ELR (cell line): ENCODE measurements around the gene SYT12.

ENCODE experiments used
- DNase-seq: peaks from one replicate; pipeline ENCODE4 v3.0.0-alpha.2; 2015; ENCODE audit warnings: low read depth

Gene SYT12

DNA sequence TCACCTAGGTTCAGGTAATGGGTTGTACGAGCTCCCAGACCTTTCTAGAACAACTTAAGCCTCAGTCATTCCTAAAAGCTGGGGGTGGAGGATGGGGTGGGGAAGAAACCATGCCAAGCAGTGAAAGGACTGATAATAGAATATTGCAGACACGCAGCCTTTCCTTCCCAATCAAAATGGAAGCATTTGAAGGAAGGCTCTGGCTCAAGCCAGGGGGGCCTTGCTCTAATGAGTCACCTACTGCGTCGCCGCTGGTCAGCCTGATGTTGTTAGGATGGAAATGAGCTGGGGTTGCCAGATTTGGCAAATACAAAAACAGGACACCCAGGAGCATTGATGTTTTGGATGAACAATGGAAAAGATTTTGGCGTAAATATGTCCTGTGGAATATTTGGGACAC lies 6.2 kb downstream of the SYT12 start:
- DNase-seq: no peak

DNA sequence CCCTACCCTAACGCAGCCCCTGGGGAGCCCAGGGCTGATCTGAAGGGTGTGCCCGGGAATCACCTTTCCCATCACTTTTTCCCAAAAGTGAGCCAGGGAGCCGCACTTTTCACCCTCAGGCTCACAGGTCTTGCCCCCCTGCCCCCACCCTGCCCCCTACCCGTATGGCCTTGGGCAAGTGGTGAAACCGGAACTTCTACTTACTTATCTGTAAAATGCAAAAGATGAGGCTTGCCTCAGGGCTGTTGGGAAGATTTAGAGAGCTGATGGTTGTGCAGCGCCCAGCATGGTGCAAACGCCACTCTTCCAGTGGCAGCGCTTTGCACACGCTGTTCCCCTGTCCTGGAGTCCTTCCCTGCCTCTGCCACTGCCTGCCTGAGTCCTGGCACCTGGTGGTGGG lies 8.0 kb downstream of the SYT12 start:
- no peak for DNase-seq

DNA sequence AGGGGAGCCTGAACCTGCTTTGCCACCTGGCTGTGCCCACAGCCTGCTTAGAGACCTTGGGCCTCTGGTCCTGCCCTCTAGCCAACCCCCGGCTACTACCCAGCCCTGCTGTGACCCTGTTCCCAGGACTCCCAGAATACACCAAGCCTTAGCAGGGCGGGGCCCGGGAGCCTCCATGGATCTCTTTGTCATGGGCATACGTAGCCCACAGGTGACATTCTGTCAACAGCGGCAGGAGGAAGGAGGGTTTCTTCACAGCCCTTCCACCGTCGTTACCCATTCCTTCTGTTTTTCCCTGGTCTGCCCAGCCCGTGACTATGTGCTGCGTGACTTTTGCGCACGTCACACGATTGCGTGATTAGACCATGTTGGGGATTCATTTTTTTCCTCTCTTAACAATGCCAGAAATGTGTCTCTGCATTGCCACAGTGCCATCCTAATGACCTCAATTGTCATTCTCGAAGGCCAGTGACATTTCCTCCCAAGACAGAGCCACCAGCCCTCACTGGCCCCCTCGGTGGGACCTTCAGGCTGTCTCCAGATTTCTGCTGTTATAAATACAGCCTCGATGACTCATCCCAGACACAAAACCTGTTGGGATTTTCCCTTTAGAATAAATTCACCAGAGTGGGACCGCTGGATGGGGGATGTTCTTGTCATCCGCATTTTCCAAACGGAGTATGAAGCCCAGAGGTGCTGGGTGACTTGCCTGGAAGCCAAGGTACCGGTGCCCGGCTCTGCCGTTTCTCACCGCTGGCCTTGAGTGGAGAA lies 9.0 kb downstream of the SYT12 start:
- DNase-seq: peak; percentile 88

DNA sequence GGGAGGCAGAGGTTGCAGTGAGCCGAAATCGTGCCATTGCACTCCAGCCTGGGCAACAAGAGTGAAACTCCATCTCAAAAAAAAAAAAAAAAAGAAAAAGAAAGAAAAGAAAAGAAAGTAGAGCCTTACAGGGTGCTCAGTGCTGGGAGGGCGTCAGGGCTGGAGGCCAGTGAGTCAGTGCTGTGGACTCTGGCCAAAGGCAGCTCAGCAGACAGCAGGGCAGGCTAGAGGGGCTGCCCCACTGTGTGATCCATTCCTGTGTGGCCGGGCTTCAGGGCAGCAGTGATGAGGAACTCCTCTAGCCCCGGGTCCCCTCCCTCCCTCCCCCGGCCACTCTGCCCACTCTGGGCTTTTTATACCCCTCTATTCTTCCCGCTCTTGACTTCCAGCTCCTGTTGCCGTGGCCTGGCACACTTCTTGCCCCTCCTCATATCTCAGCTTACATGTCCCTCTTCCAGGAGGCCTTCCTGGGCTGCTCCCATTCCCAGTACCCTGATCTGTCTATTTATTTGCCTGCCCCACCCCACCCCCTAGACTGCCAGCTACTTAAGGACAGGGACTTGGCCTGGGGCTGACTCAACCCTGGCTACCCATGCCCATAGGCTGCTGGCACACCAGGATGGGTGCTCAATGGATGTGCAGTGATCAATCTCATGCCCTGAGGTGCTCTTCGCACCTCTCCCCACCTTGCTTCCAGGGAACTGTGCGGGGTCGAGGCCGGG lies 10.1 kb downstream of the SYT12 start:
- DNase-seq: peak; percentile 91

DNA sequence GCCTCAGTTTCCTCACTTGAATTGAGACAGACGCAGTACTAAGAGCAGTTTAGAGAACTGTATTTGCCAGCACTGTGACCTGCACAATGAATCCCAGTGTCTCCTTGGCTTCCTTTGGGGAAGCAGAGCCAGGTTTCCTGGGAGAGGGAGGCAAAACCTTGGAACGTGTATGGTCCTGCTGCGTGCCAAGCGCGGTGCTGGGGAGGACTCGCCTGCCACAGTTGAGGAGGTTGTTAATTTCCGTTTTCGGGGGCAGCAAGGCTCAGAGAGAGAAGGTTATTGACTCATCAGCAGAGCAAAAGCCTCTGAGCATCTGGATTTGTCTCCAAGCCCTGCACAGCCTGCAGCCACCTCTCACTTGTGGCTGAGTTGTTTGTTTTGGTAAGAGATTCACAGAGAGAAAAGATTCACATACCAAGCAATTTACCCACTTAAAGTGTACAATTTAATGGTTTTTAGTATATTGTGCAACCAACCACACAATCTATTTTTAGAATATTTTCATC lies 10.8 kb downstream of the SYT12 start:
- DNase-seq: peak; percentile 89

DNA sequence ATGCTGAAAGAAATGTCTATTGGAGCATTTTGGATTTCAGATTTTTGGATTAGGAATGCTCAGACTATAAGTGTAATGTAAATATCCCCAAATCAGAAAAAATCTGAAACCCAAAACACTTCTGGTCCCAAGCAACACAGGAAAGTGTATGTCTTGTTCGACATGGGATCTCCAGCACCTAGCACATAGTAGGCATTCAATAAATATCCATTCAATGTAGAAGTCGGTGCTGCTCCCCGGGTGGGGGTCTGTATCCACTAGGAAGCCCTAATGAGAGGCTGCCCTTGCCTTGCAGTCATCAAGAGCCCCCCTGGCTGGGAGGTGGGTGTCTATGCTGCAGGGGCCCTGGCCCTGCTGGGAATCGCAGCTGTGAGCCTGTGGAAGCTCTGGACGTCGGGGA lies 11.4 kb downstream of the SYT12 start:
- no peak for DNase-seq

DNA sequence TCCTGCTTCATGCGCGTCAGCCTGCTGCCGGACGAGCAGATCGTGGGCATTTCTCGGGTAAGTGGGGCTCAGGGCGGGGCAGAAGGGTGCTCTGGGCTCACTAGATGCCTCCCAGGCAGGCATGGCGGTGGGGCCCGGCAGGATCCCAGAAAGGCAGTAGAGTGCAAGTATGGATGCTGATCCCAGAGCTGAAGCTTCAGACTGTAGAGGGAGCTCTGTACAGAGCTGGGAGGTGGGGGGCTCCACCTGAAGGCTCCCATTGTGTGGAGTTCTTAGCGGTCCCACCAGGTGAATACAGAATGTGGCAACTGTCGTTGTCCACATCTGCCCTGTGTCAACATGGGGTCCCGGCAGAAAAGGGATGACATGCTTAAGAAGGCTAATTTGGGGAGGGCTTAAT lies 17.2 kb downstream of the SYT12 start:
- DNase-seq: no peak

DNA sequence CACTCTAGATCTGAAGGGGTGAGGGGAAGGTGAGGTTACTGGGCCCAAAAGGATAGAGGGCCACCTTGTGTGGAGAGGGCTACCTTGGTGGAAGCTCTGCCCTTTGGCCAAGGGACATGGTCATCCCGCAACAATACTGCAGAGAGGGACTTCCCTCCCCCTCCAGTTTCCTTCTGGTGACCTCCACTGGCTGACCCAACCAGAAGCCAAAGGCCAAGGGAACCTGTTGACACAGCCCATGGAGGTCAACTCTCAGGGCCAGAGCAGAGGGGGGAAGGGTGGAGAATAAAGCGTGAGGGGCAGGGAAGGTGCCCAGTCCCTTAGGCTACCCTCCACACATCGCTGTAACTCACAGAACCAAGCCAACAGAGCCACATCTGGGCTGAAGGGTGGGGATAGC lies 18.7 kb downstream of the SYT12 start:
- no peak for DNase-seq

DNA sequence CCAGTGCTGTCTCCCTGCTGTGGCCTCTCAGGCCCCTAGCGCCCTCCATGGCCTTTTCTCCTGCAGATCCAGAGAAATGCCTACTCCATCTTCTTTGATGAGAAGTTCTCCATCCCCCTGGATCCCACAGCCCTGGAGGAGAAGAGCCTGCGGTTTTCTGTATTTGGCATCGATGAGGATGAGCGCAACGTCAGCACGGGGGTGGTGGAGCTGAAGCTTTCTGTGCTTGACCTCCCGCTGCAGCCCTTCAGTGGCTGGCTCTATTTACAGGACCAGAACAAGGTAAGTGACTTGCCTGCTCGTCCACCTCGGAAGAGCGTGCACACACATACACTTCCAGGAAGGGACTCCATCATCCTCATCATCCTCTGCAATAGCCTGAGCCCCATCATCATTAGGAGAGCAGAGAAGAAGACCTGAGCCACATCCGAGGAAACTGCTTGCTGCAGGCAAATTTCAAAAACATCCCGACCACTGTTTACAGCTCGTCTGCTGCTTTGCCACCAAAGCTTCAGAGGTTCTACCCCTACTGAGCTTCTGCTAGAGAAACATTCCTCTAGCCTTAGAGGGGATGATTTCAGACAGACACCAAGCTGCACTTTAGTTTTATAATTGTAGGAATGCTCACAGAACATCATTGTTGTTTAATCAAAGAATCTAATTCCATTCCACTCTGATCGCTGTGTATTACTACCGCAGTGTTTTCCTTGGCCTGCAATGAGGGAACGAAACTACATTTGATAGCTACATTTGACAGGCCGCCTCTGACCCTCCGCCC lies 20.8 kb downstream of the SYT12 start:
- DNase-seq: no peak

DNA sequence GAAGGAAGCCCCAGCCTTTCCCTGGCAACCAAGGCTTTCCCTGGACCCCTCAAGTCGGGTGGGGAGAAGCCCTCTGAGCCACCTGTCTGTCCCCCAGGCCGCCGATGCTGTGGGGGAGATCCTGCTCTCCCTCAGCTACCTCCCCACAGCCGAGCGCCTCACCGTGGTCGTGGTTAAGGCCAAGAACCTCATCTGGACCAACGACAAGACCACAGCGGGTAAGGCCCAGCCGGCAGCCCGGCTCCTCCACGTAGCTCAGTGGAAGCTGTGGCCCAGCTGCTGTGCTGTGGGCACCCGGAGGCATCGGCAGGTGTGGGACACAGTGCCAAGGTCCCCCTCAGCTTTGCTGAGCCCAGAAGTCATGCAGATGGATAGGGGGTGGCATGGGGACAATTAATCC lies 21.6 kb downstream of the SYT12 start:
- no peak for DNase-seq

DNA sequence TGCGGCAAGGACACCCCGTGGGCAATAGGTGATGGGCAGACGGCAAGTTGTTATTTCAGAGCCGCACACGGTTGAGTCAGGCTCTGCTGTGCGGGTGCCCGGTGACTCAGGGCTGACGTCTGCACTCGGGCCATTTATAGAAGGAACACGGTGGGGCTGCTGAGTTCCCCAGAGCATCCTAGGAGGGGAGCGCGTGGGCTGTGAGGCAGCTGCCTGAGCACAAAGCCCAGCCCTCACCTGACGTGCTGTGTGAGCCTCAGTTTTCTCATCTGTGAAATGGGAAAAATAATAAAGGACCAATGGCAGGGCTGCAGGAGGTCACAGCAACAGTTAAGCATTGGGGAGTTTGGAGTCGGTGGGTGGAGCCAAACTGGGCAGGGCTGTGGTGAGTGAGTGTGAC lies 22.4 kb downstream of the SYT12 start:
- peak; percentile 87 for DNase-seq

DNA sequence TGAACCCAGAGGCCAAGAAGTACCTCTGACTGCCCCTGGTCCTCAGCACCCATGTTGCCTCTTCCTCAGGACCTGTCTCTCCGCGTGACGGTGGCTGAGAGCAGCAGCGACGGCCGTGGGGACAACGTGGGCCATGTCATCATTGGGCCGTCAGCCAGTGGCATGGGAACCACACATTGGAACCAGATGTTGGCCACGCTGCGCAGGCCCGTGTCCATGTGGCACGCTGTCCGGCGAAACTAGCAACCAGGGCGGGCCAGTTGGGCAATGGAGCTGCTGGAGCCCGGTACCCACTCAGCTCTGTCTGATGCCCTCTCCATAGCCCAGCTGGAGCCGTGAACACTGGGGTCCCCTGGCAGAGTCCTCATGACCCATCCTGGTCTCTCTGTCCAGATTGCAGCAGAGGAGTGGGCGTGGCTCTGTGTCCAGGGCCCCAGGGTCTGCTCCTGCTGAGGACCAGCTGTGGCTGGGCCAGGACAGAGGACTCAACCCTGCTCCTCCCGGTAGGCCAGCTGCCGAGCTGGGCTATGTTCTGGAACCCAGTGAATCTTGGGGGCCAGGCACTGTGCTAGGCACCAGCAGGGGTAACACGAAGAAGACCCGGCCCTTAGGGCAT lies 25.7 kb downstream of the SYT12 start:
- DNase-seq: no peak

DNA sequence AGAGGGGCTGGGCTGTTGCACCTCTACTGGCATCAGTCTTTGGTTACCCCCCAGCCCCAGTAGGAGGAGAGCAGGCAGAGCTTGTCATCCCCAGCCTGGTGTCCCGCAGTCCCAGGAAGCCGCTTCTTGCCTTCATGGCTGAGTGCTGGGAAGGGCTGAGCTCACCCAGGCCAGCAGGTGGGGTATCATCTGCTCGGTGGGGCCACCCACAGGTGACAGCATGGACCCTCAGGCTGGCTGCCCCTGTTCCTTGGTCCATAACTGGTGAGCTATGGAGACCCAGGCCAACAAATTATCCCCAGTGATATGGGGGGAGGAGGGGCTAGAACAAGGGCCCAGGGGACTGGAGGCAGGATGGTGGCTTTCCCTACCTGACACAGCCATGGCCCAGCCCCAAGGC lies 27.2 kb downstream of the SYT12 start:
- DNase-seq: no peak

DNA sequence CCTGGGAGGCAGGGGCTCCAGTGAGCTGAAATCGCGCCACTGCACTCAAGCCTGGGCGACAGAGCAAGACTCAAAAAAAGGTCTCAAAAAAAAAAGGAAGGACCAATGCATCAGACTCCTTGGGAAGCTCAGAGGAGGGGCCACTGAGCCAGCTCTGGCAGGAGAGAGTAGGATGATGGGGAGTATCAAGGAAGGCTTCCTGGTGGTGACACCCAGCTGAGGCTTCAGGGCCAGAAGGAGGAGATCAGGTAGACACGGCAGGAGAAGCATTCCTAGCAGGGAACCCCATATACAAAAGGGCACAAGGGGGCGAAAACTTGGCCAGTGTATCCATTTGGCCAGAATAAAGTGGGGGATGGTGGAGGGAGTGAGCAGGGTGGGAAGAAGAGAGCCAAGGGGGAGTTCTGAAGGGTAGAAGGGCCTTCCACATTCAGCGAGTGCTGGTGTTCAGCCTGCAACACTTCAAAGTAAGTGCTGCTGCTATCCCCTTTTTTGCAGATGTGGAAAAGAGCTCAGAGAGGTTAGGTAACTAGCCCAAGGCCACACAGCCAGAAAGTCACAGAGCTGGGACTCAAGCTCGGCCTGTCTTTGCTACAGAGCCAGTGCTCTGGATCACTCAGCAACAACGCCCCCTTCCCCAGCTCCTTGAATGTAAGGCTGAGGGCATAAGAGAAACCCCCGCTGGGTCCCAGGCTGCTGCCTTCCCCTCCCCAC lies 28.4 kb downstream of the SYT12 start:
- DNase-seq: no peak

DNA sequence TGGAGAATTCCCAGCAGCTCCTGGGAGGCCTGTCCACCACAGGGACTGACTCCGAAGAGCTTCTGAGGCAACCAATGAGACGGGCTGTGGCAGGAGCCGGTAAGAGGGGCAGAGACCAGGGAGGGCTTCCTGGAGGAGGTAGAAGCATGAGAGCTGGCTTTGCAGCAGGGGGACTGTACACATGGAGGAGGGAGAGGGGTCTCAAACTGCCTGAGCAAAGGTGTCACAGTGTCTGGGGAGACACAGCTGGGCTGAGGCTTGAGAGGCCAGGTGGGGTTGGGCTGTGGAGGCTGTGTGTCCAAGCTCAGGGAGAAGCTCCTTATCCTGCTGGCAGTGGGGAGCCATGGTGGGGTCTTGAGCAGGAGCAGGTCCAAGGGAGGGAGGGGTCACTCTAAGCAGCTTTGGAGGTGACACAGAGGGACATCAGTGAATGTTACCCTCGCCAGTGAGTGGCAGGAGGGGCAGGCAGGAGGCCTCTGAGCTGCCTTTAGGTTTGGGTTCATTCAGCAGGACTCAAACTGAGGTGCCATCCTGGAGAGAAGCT lies 29.1 kb downstream of the SYT12 start:
- no peak for DNase-seq

DNA sequence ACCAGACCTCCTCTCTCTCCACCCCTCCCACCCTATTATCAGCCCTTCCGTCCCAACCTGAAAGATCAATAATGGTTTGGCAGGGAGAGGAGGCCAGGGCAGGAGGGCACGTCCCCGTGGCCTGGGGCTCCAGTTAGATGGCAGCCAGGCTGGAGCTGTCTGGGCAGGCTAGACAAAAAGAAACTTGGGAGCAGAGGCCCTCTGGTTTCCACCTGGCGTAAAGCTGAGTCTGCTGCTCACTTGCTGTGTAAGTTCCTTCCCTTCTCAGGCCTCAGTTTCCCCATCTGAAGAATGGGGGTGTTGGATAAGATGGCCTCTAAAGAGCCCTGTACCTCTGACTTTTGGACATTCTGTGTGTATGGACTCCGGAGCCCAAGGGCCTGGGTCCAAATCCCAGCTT lies 30.0 kb downstream of the SYT12 start:
- DNase-seq: no peak

DNA sequence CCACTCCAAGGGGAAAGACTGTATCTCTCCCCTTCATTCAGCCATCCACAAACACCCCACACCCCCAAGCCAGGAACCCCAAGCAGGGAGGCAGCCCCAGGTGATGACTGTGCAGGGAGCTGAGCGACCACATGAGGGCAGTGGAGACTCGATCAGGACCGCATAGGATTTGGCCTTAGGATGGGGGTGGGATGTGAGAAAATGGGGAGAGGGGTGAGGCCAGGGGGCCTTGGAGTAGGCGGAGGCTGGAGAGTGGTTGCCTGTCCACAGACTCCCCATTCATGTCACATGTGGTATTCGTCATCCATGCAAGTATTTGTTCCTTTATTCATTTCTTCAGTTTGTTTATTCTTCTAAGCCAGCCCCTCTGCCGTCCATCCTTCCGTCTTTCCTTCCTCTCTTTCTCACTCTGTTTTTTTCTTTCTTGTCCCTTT lies 31.0 kb downstream of the SYT12 start:
- DNase-seq: peak; percentile 61

DNA sequence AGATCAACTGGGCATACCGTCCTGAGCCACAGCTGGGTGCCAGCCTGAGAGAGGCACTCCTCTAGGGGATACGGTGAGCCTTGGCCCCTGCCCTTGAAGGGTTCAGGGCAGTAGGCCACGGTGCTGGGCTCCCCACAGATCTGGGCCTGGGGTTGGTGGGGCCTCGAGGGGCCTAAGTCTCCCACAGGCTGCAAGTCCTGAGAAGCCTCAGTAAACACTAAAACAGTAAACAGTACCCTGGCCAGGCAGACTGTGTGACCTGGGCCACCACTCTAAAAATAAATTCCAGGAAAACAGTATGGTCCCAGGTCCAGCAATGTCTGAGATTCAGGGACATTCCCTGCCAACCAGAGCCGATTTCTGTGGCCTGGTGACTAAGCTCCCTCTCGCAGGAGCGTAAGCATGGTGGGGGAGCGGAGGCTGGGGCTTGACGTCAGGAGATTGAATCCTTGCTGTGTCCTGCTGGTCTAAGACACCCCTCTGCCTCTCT lies 31.5 kb downstream of the SYT12 start:
- DNase-seq: peak; percentile 72

DNA sequence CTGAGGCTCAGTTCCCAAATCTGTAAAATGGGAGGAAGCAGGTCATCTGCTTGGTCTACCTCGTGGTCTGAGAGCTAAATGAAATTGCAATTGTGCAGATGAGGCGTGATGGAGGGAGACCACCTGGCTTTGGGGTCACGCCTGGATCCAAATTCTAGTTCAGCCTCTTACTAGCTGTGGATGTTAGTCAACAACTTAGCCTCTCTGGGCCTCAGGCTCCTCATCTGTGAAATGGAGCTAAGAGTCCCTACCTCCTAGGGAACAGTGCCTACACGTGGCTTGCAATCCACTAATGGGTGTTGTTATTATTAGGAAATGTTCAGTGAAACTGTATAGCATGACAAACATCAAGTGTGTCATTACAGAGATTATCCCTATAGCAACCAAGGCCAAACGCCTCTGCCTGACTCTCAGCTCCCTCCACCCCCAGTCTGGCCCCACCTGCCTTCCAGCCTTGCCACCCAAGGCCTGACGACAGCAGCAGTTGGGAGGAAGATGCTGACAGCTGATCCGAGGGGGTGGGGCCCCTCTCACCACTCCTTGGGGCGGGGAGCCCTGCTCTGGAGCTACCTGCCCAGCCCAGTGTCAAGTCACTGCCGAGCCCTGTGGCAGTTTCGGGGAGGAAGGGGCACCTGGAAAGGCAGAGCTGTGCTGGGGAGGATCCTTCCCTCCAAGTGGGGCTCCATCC lies 32.0 kb downstream of the SYT12 start:
- peak; percentile 62 for DNase-seq

DNA sequence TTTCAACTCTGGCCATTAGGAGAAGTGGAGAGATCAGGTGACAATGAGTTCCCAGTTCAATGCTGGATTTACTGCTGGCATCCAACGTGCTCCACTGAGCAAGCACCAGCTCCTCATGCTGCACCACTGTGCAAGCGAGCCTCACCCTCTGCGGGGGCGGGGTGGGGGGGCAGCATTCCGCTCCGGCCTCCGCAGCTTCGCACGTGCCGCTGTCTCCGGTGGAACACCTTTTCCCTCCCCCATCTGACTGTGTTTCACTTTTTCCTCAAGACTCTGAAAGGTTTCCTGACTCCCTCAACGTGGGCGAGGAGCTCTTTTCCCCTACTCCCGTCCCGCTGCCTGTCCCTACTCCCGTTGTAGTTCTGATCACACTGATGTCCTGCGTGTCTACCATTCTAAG lies 32.9 kb downstream of the SYT12 start:
- DNase-seq: no peak
